Choroid plexus epithelial cell (primary cell): Measurements from ENCODE around the gene MYH9.
"Not testable (repeated sequence)": the region's sequence is repeated elsewhere in the genome, so short reads cannot be mapped to it uniquely, and the experiment has no call there.

Source experiments
- DNase-seq: peaks from one replicate; pipeline ENCODE4 v3.0.0-alpha.2; 2010; ENCODE audit warnings: low read depth
- H3K4me3 ChIP-seq: 2 replicates; pipeline ENCODE4 v1.5.1; 2011; ENCODE audit warnings: low read depth, mild to moderate bottlenecking, control low read depth, low read length, moderate library complexity
- CTCF ChIP-seq: conservative IDR thresholded peaks from 2 replicates; pipeline ENCODE4 v1.5.1; 2011; ENCODE audit warnings: low read depth, mild to moderate bottlenecking, control low read depth, inconsistent platforms, low read length, moderate library complexity

MYH9 gene

DNA sequence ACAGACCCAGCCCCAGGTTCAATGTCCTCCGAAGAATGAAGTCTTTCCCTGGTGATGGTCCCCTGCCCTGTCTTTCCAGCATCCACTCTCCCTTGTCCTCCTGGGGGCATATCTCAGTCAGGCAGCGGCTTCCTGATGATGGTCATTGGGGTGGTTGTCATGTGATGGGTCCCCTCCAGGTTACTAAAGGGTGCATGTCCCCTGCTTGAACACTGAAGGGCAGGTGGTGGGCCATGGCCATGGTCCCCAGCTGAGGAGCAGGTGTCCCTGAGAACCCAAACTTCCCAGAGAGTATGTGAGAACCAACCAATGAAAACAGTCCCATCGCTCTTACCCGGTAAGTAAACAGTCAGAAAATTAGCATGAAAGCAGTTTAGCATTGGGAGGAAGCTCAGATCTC lies 120.7 kb downstream of the MYH9 start:
- no peak for TF ChIP-seq CTCF
- DNase-seq, result no peak
- no peak overlapping the region for H3K4me3 ChIP-seq

- not testable (repeated sequence) for DNase-seq, H3K4me3 ChIP-seq
These were observed 123.7 kb downstream of the MYH9 start for GRCh38 chr22:36263886-36264664.

GRCh38 chr22:36263216-36263673 lies 124.5 kb downstream of the MYH9 start:
- peak; percentile 47 for DNase-seq
- H3K4me3 ChIP-seq, result not testable (repeated sequence)

DNA sequence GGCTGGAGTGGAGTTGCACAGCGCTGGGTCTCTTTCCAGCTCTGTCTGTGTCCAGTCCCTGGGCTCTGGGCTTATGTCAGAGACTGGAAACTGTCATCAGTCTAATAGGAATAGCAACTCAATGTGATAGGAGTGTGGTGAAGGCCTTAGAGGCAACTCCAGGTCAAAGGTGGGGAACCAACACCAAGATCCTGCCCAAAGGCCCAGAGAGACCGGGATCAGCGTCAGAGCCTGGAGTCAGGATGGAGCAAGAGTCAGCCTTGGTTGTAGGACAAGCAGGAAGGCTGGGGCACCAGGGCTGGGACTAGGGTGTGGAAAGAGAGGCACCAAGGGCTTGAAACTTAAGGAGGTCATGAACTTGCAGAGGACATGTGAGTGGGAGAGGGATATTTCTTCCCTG lies 125.5 kb downstream of the MYH9 start:
- DNase-seq, H3K4me3 ChIP-seq: not testable (repeated sequence)

- DNase-seq, H3K4me3 ChIP-seq: not testable (repeated sequence)
These were observed 126.1 kb downstream of the MYH9 start for GRCh38 chr22:36261675-36262074.

DNA sequence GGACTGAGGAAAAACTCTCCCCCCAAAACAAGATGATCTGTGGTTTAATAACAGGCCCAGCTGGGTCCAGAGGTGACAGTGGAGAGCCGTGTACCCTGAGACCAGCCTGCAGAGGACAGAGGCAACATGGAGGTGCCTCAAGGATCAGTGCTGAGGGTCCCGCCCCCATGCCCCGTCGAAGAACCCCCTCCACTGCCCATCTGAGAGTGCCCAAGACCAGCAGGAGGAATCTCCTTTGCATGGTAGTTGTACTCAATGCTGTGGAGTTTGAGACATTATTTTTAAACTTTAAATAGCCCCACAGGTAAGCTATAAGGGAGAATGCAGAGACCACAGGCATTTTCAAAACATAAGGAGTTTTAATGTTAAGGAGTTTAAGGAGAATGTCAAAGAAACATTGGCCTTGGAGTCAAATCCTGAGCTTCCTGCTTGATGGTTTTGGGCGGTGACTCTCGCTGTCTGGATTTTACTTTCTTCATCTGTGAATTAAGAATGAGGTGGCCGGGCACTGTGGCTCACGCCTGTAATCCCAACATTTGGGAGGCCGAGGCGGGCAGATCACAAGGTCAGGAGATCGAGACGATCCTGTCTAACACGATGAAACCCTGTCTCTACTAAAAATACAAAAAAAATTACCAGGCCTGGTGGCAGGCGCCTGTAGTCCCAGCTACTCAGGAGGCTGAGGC lies 128.0 kb downstream of the MYH9 start:
- DNase-seq, result no peak
- no peak overlapping the region for H3K4me3 ChIP-seq
- TF ChIP-seq CTCF, result no peak

- no peak overlapping the region for H3K4me3 ChIP-seq
- TF ChIP-seq CTCF, result no peak
- DNase-seq, result peak; percentile 47
These were observed 128.8 kb downstream of the MYH9 start for GRCh38 chr22:36258701-36259614.

GRCh38 chr22:36257948-36258670 lies 129.7 kb downstream of the MYH9 start:
- TF ChIP-seq CTCF, result no peak
- no peak overlapping the region for H3K4me3 ChIP-seq
- no peak for DNase-seq
